Spleen (tissue), 11 donors: Measurements from ENCODE around the gene HSPB8. TPM values are rescaled to one million over a fixed set of nuclear protein-coding genes. Genes with fewer than 3 reads are reported as not detected.

ENCODE experiments used
- DNase-seq: peaks from one replicate; pipeline ENCODE4 v3.0.0-alpha.2; 2020
- H3K27ac ChIP-seq, 8 donors: fragments of 200-600 bp; sonication (generic) in 7 of 8; 1 replicate in 4 of 8; 2 replicates in 4 of 8; pipeline versions ENCODE4 v1.5.0 to v1.8.0; 2016 to 2021; ENCODE audit warnings: inconsistent platforms in 4 of 8, mild to moderate bottlenecking in 4 of 8, moderate library complexity in 1 of 8
- H3K27me3 ChIP-seq, 7 donors: fragments of 200-600 bp; sonication (generic) in 6 of 7; replicated peaks in 1 of 7; 1 replicate in 4 of 7; 2 replicates in 3 of 7; pipeline versions ENCODE4 v1.5.0 to v1.8.0; 2016 to 2021; ENCODE audit warnings: inconsistent platforms in 3 of 7, mild to moderate bottlenecking in 1 of 7
- H3K36me3 ChIP-seq, 6 donors: fragments of 200-600 bp; sonication (generic) in 5 of 6; 1 replicate in 4 of 6; 2 replicates in 2 of 6; pipeline versions ENCODE4 v1.5.0 to v1.8.0; 2016 to 2021; ENCODE audit warnings: inconsistent platforms in 2 of 6
- H3K4me1 ChIP-seq, 6 donors: fragments of 200-600 bp; sonication (generic) in 5 of 6; 1 replicate in 3 of 6; 2 replicates in 3 of 6; pipeline versions ENCODE4 v1.5.0 to v1.8.0; 2016 to 2021; ENCODE audit warnings: inconsistent platforms in 3 of 6
- H3K4me3 ChIP-seq, 8 donors: fragments of 200-600 bp; sonication (generic) in 7 of 8; 1 replicate in 4 of 8; 2 replicates in 4 of 8; pipeline versions ENCODE4 v1.5.0 to v1.8.0; 2016 to 2021; ENCODE audit warnings: inconsistent platforms in 4 of 8, mild to moderate bottlenecking in 4 of 8, moderate library complexity in 2 of 8
- H3K9me3 ChIP-seq, 8 donors: fragments of 200-600 bp; sonication (generic) in 7 of 8; 1 replicate in 4 of 8; 2 replicates in 4 of 8; pipeline versions ENCODE4 v1.5.0 to v1.8.0; 2016 to 2021; ENCODE audit warnings: inconsistent platforms in 4 of 8
- CTCF ChIP-seq, 11 experiments: fragments of 200-600 bp in 7 of 11; fragments of 450-650 bp in 4 of 11; sonication (generic) in 4 of 11; IDR thresholded peaks in 8 of 11; conservative IDR thresholded peaks in 3 of 11; 1 replicate in 7 of 11; 2 replicates in 4 of 11; pipeline versions ENCODE4 v1.4.0 to v1.8.0; 2016 to 2021; ENCODE audit warnings: antibody characterized with exemption in 11 of 11, inconsistent platforms in 4 of 11, mild to moderate bottlenecking in 1 of 11
- POLR2A ChIP-seq, 3 donors: fragments of 450-650 bp; IDR thresholded peaks; one replicate each; pipeline ENCODE4 v1.5.1; 2017; ENCODE audit warnings: antibody characterized with exemption in 3 of 3, mild to moderate bottlenecking in 1 of 3
- POLR2AphosphoS5 ChIP-seq, 3 donors: sonication (generic); formaldehyde crosslinking; IDR thresholded peaks; one replicate each; pipeline ENCODE4 v1.5.1; 2017; ENCODE audit warnings: antibody characterized with exemption in 3 of 3
- WGBS, 5 donors: extraction: QIAGEN DNeasy Blood & Tissue Kit in 3 of 5; methylation state at CpG; one replicate each; pipeline versions ENCODE4 v1.1.5 to v1.1.7; 2013 to 2018; 5-methylcytosine and 5-hydroxymethylcytosine counted together
- intact Hi-C: fragments of 100-400 bp; cut with DNase I; formaldehyde crosslinking; loops from one replicate; pipeline ENCODE4 v1.15.0; 2023; ENCODE audit warnings: low total_unique reads
- polyA plus RNA-seq, 3 donors: library from polyadenylated mRNA; stranded (reverse); fragments of 200-250 nt; gene quantifications; one replicate each; pipeline ENCODE4 v1.2.1, GENCODE V29; 2013
- total RNA-seq, 7 donors: library from RNA; depleted of rRNA in 3 of 7; stranded (reverse); fragments of >200 nt in 3 of 7; fragmentation: NEBNext Ultra II Directional in 4 of 7; extraction: Animal tissue kit (Norgen Biotek cat#: 25700) in 4 of 7; gene quantifications; one replicate each; pipeline versions ENCODE4 v1.1.0 to v1.2.1, GENCODE V29; 2016 to 2021
- donor health status: healthy with polysubstance abuse.
- donor health status: DM: no; HTN: no; CAD: no; lungs with moderate emphysema.
- donor health status: DM: no; HTN: no; CAD: no.
- donor health status: Bipolar disorder and iron deficiency.
- donor health status: healthy.
- donor health status: DM: no; HTN: no; CAD: no.
- donor health status: DM: yes; HTN: yes; CAD: no.

Gene HSPB8
- total and polyA plus RNA-seq, 10 donors: 14.1 to 109 (median 50.0) TPM

GRCh38 chr12:119222222-119222951, 43.7 kb downstream of the HSPB8 start:
- H3K4me3 ChIP-seq: no peak overlapping the region
- H3K27me3 ChIP-seq: no peaks in the 10 kb centered on the region
- no peaks in the 10 kb centered on the region for H3K4me1 ChIP-seq
- intact Hi-C loops: no loop called here
- no peak for TF ChIP-seq POLR2AphosphoS5 (IDR thresholded peaks at IDR 0.05)
- TF ChIP-seq POLR2A (IDR thresholded peaks at IDR 0.05): no peak
- no peak for TF ChIP-seq CTCF (IDR thresholded peaks at IDR 0.05 in 8 of 11, conservative IDR thresholded peaks at IDR 0.05 in 3 of 11)
- 67 to 79% (median 72%) methylated on average over 5 of the region's 5 CpGs for WGBS, 5 donors
- no peak overlapping the region for H3K27ac ChIP-seq
- no peak for DNase-seq
- no peaks in the 10 kb centered on the region for H3K9me3 ChIP-seq
- no peaks in the 10 kb centered on the region for H3K36me3 ChIP-seq

- Histone ChIP-seq H3K27me3 (no peaks in the 10 kb centered on the region), H3K36me3 (no peaks in the 10 kb centered on the region), H3K4me3 (no peak overlapping the region), H3K4me1 (no peaks in the 10 kb centered on the region), H3K9me3 (no peaks in the 10 kb centered on the region), H3K27ac (no peak overlapping the region)
- TF ChIP-seq CTCF (IDR thresholded peaks at IDR 0.05 in 8 of 11, conservative IDR thresholded peaks at IDR 0.05 in 3 of 11) (no peak), POLR2AphosphoS5 (IDR thresholded peaks at IDR 0.05) (no peak), POLR2A (IDR thresholded peaks at IDR 0.05) (no peak)
- DNase-seq: no peak
- 42 to 58% (median 51%) methylated on average over 4 of the region's 4 CpGs for WGBS, 5 donors
- intact Hi-C loops: no loop called here
Measured at GRCh38 chr12:119225454-119225853, 46.7 kb downstream of the HSPB8 start.

- H3K36me3 ChIP-seq: no peaks in the 10 kb centered on the region
- H3K4me1 ChIP-seq: no peaks in the 10 kb centered on the region
- H3K9me3 ChIP-seq: no peaks in the 10 kb centered on the region
- TF ChIP-seq CTCF (IDR thresholded peaks at IDR 0.05 in 8 of 11, conservative IDR thresholded peaks at IDR 0.05 in 3 of 11) (no peak), POLR2A (IDR thresholded peaks at IDR 0.05) (no peak), POLR2AphosphoS5 (IDR thresholded peaks at IDR 0.05) (no peak)
- intact Hi-C loops: no loop called here
- no peaks in the 10 kb centered on the region for H3K27me3 ChIP-seq
- no peak overlapping the region for H3K27ac ChIP-seq
- no peak for DNase-seq
- WGBS, 5 donors: 45 to 70% (median 64%) methylated on average over 3 of the region's 3 CpGs
- no peak overlapping the region for H3K4me3 ChIP-seq
Measured at GRCh38 chr12:119227292-119227691, 48.6 kb downstream of the HSPB8 start.

- Histone ChIP-seq H3K27me3 (no peaks in the 10 kb centered on the region), H3K4me3 (no peak overlapping the region), H3K9me3 (no peaks in the 10 kb centered on the region), H3K27ac (no peak overlapping the region), H3K4me1 (no peaks in the 10 kb centered on the region), H3K36me3 (no peaks in the 10 kb centered on the region)
- DNase-seq: no peak
- intact Hi-C loops: no loop called here
- WGBS, 5 donors: 87 to 96% (median 94%) methylated on average over 2 of the region's 2 CpGs
- TF ChIP-seq POLR2AphosphoS5 (IDR thresholded peaks at IDR 0.05): no peak
- no peak for TF ChIP-seq CTCF (IDR thresholded peaks at IDR 0.05 in 8 of 11, conservative IDR thresholded peaks at IDR 0.05 in 3 of 11)
- no peak for TF ChIP-seq POLR2A (IDR thresholded peaks at IDR 0.05)
Measured at GRCh38 chr12:119229205-119229604, 50.5 kb downstream of the HSPB8 start.
